Glutamatergic neuron (in vitro differentiated cells): Measurements from ENCODE around the gene NDUFB11. TPM values are rescaled to one million over a fixed set of nuclear protein-coding genes. Genes with fewer than 3 reads are reported as not detected.

Experiments
- DNase-seq: peaks from one replicate; pipeline ENCODE4 v3.0.0; 2022
- H3K27ac Mint-ChIP-seq: one replicate; pipeline ENCODE4 v1.8.0; 2020; ENCODE audit warnings: mild to moderate bottlenecking, mixed read lengths, inconsistent platforms; ENCODE audit not compliant: unreplicated experiment
- H3K27me3 Mint-ChIP-seq: one replicate; pipeline ENCODE4 v1.8.0; 2020; ENCODE audit warnings: mild to moderate bottlenecking, moderate library complexity, mixed read lengths, inconsistent platforms; ENCODE audit not compliant: unreplicated experiment
- H3K36me3 Mint-ChIP-seq: one replicate; pipeline ENCODE4 v1.8.0; 2020; ENCODE audit warnings: mild to moderate bottlenecking, mixed read lengths, inconsistent platforms; ENCODE audit not compliant: unreplicated experiment
- H3K4me1 Mint-ChIP-seq: one replicate; pipeline ENCODE4 v1.8.0; 2020; ENCODE audit warnings: mild to moderate bottlenecking, low read depth, mixed read lengths, inconsistent platforms; ENCODE audit not compliant: unreplicated experiment
- H3K4me3 Mint-ChIP-seq: one replicate; pipeline ENCODE4 v1.8.0; 2020; ENCODE audit warnings: mild to moderate bottlenecking, mixed read lengths, inconsistent platforms; ENCODE audit not compliant: unreplicated experiment
- H3K9me3 Mint-ChIP-seq: one replicate; pipeline ENCODE4 v1.8.0; 2020; ENCODE audit warnings: mild to moderate bottlenecking, moderate library complexity, mixed read lengths, inconsistent platforms; ENCODE audit not compliant: unreplicated experiment
- CTCF ChIP-seq: fragments of 200-600 bp; sonication (generic); IDR thresholded peaks from one replicate; pipeline ENCODE4 v1.5.0; 2021; ENCODE audit not compliant: partially characterized antibody, unreplicated experiment
- total RNA-seq: library from RNA; stranded (reverse); fragmentation: NEBNext Ultra II Directional; extraction: Animal tissue kit (Norgen Biotek cat#: 25700); gene quantifications from one replicate; pipeline ENCODE4 v1.2.1, GENCODE V29; 2021; ENCODE audit not compliant: unreplicated experiment

NDUFB11 gene
- total RNA-seq, 1 donor from 2014 or later: 161 TPM

- no peak for DNase-seq
- Mint-ChIP-seq H3K27me3 (peaks cover 5% of the 10 kb centered on the region), H3K27ac (no peak overlapping the region), H3K4me3 (no peak overlapping the region), H3K36me3 (no peaks in the 10 kb centered on the region), H3K4me1 (no peaks in the 10 kb centered on the region), H3K9me3 (peaks cover 1% of the 10 kb centered on the region)
- no peak for TF ChIP-seq CTCF
Observed at GRCh38 chrX:47179221-47179927, 34.9 kb upstream of the NDUFB11 start.

- peaks cover 5% of the 10 kb centered on the region for H3K27me3 Mint-ChIP-seq
- peaks cover 1% of the 10 kb centered on the region for H3K9me3 Mint-ChIP-seq
- no peak overlapping the region for H3K27ac Mint-ChIP-seq
- TF ChIP-seq CTCF: no peak
- H3K4me3 Mint-ChIP-seq: no peak overlapping the region
- no peak for DNase-seq
- no peaks in the 10 kb centered on the region for H3K36me3 Mint-ChIP-seq
- H3K4me1 Mint-ChIP-seq: no peaks in the 10 kb centered on the region
Observed at GRCh38 chrX:47178337-47178736, 33.8 kb upstream of the NDUFB11 start.

- no peak overlapping the region for H3K4me3 Mint-ChIP-seq
Observed at GRCh38 chrX:47177079-47177478, 32.6 kb upstream of the NDUFB11 start.

GRCh38 chrX:47176101-47176740 lies 31.7 kb upstream of the NDUFB11 start:
- H3K9me3 Mint-ChIP-seq: peaks cover 3% of the 10 kb centered on the region
- no peaks in the 10 kb centered on the region for H3K36me3 Mint-ChIP-seq
- no peaks in the 10 kb centered on the region for H3K4me1 Mint-ChIP-seq
- no peak overlapping the region for H3K27ac Mint-ChIP-seq
- TF ChIP-seq CTCF: no peak
- no peak overlapping the region for H3K4me3 Mint-ChIP-seq
- peaks cover 4% of the 10 kb centered on the region for H3K27me3 Mint-ChIP-seq
- DNase-seq: no peak

More at GRCh38 chrX:47177079-47177478, 32.6 kb upstream of the NDUFB11 start:
- no peak for TF ChIP-seq CTCF
- Mint-ChIP-seq H3K27me3 (peaks cover 4% of the 10 kb centered on the region), H3K4me1 (no peaks in the 10 kb centered on the region), H3K36me3 (no peaks in the 10 kb centered on the region), H3K27ac (no peak overlapping the region), H3K9me3 (peaks cover 1% of the 10 kb centered on the region)
- no peak for DNase-seq

- peaks cover 3% of the 10 kb centered on the region for H3K9me3 Mint-ChIP-seq
- no peak overlapping the region for H3K27ac Mint-ChIP-seq
- H3K4me3 Mint-ChIP-seq: no peak overlapping the region
- H3K27me3 Mint-ChIP-seq: peaks cover 4% of the 10 kb centered on the region
- DNase-seq: no peak
- no peak for TF ChIP-seq CTCF
- H3K4me1 Mint-ChIP-seq: no peaks in the 10 kb centered on the region
- H3K36me3 Mint-ChIP-seq: no peaks in the 10 kb centered on the region
Observed at GRCh38 chrX:47175588-47175980, 31.1 kb upstream of the NDUFB11 start.
